ENCODE results near the gene STRAP.
"Not testable (repeated sequence)": the region's sequence is repeated elsewhere in the genome, so short reads cannot be mapped to it uniquely, and the experiment has no call there.

The STRAP gene

GRCh38 chr12:15924956-15925355 is 42.8 kb downstream of the STRAP start:
- no peak for DNase-seq (ENCODE audit: low spot score)

GRCh38 chr12:15928346-15928745 is 46.2 kb downstream of the STRAP start:
- no peak for DNase-seq (ENCODE audit: low spot score)

- no peak for DNase-seq (ENCODE audit: low spot score)
Observed at GRCh38 chr12:15928870-15929571, 46.8 kb downstream of the STRAP start.

- no peak for DNase-seq (ENCODE audit: low spot score)
Observed at GRCh38 chr12:15931590-15932053, 49.4 kb downstream of the STRAP start.

GRCh38 chr12:15932327-15932726 is 50.1 kb downstream of the STRAP start:
- no peak for DNase-seq (ENCODE audit: low spot score)

- no peak for DNase-seq (ENCODE audit: low spot score)
Observed at GRCh38 chr12:15932971-15933370, 50.8 kb downstream of the STRAP start.

GRCh38 chr12:15933751-15934150 is 51.6 kb downstream of the STRAP start:
- DNase-seq (ENCODE audit: low spot score), result no peak

- DNase-seq (ENCODE audit: low spot score), result no peak
Observed at GRCh38 chr12:15936751-15937150, 54.6 kb downstream of the STRAP start.

GRCh38 chr12:15937902-15938301 is 55.7 kb downstream of the STRAP start:
- no peak for DNase-seq (ENCODE audit: low spot score)

GRCh38 chr12:15939111-15939510 is 56.9 kb downstream of the STRAP start:
- DNase-seq (ENCODE audit: low spot score), result no peak

GRCh38 chr12:15942475-15942874 is 60.3 kb downstream of the STRAP start:
- DNase-seq (ENCODE audit: low spot score), result no peak

GRCh38 chr12:15943519-15943918 is 61.3 kb downstream of the STRAP start:
- DNase-seq (ENCODE audit: low spot score), result not testable (repeated sequence)

- not testable (repeated sequence) for DNase-seq (ENCODE audit: low spot score)
Observed at GRCh38 chr12:15948461-15948860, 66.3 kb downstream of the STRAP start.

All from CD4-positive, alpha-beta T cell treated with Interleukin-6 at 100 ng/mL for 8 hours (primary cell).